Activated CD4-positive, alpha-beta T cell treated with anti-CD3 and anti-CD28 coated beads, Interleukin-2, Interleukin-4, amounts not matched to agents 100 ng/mL and 50 ng/mL, durations not matched to agents 16 hours and 8 hours (primary cell): ENCODE results near the gene NFATC2.
A peak's percentile ranks its signal among the peaks of the same experiment; 100 is the strongest.

Source experiments
- DNase-seq: peaks from one replicate; pipeline ENCODE4 v3.0.0-alpha.2; 2020; ENCODE audit warnings: low spot score

NFATC2 gene

GRCh38 chr20:51536116-51537069, 6.1 kb downstream of the NFATC2 start:
- no peak for DNase-seq

- no peak for DNase-seq
Measured at GRCh38 chr20:51535674-51536073, 6.8 kb downstream of the NFATC2 start.

- DNase-seq: peak; percentile 60
Measured at GRCh38 chr20:51535075-51535386, 7.5 kb downstream of the NFATC2 start.

GRCh38 chr20:51533291-51534172, 9.0 kb downstream of the NFATC2 start:
- DNase-seq: no peak

- DNase-seq: no peak
Measured at GRCh38 chr20:51532577-51533191, 9.8 kb downstream of the NFATC2 start.

GRCh38 chr20:51531712-51532456, 10.6 kb downstream of the NFATC2 start:
- no peak for DNase-seq

GRCh38 chr20:51531141-51531710, 11.3 kb downstream of the NFATC2 start:
- peak; percentile 92 for DNase-seq

- peak; percentile 71 for DNase-seq
Measured at GRCh38 chr20:51529758-51530157, 12.8 kb downstream of the NFATC2 start.

- DNase-seq: peak; percentile 84
Measured at GRCh38 chr20:51529081-51529681, 13.3 kb downstream of the NFATC2 start.

- peak; percentile 71 for DNase-seq
Measured at GRCh38 chr20:51528263-51529027, 14.1 kb downstream of the NFATC2 start.

GRCh38 chr20:51526754-51527153, 15.8 kb downstream of the NFATC2 start:
- DNase-seq: no peak

- no peak for DNase-seq
Measured at GRCh38 chr20:51526106-51526470, 16.4 kb downstream of the NFATC2 start.

GRCh38 chr20:51525241-51526105, 17.0 kb downstream of the NFATC2 start:
- DNase-seq: peak; percentile 64

GRCh38 chr20:51523276-51524013, 19.1 kb downstream of the NFATC2 start:
- DNase-seq: no peak

- DNase-seq: no peak
Measured at GRCh38 chr20:51522207-51522606, 20.3 kb downstream of the NFATC2 start.

- DNase-seq: no peak
Measured at GRCh38 chr20:51517839-51518238, 24.7 kb downstream of the NFATC2 start.

GRCh38 chr20:51516855-51517254, 25.7 kb downstream of the NFATC2 start:
- DNase-seq: no peak

- no peak for DNase-seq
Measured at GRCh38 chr20:51514836-51515235, 27.7 kb downstream of the NFATC2 start.

- DNase-seq: no peak
Measured at GRCh38 chr20:51514249-51514648, 28.3 kb downstream of the NFATC2 start.
